ENCODE measurements around the gene DNHD1.

DNHD1 gene

DNA sequence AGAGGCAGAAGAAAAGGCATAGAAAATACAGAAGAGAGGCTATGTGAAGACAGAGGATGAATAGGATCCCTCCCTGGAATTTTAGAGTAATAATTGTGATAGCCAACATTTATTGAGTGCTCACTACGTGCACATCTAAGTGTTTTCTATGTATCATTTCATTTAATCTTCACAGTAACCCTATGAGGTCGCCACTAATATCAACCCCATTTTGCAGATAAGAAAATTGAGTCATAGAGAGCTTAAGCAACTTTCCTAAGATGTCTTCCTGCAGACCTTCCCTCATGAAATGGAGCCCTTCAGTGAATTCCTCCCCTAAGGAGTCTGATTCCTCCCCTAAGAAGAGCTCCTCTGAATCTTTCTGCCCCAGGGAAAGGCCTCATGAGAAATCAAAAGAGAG, 68.2 kb downstream of the DNHD1 start:
- no peak for DNase-seq (ENCODE audit: low spot score)

DNA sequence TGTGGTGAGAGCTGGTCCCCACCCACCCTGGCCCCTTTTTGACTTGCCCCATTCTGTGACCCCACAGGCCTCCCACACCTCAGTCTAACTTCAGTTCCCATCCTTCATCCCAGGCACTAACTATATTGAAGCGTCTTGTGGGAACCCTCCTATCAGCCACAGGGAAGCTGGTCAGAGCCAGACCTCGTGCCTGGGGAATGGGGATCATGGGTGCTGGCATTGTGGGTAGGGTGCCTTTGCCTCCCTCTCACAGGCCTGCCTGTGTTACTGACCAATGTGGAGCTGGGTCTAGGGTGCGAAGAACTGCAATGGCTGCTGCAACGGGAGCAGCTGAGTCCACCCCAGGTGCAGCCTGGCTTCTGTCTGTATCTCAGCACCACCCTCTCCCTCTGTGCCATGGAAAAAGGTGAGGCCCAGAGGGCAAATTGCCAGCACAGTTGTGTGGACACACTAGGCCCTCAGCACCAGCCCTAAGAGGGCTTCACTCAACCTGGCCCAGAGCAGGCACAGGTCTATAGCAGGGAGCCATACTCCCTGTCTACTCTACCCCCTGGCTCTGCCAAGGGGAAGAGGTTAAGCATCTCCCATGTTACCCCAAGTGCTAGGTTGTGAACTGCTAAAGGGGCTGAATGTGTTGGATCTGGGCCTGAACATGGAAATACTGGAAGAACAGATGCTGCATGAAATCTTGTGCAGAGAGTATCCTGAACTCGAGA, 69.1 kb downstream of the DNHD1 start:
- DNase-seq (ENCODE audit: low spot score): no peak

DNA sequence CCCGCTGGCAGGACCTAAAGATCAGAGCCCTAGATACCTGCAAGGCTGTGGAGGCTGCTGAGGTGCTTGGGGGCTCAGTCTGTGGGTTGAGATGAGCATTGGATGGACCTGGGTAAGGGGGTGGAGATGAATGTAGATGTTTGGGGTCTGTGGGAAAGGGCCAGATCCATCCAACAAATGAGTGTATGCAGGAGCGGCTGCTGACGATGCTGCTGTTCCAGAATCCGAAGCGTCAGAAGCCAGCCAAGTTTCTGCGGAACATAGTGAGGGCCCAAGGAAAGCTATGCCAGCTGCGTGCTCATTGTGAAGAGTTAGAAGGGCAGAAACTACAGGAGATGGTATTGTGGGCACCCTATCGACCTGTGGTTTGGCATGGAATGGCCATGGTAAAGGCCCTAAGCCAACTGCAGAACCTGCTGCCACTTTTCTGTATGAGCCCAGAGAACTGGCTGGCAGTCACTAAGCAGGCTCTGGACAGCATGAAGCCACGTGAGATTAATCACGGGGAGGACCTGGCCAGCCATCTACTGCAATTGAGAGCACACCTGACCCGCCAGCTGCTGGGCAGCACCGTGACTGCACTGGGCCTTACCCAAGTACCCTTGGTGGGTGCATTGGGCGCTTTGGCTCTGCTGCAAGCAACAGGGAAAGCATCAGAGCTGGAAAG, 69.8 kb downstream of the DNHD1 start:
- DNase-seq (ENCODE audit: low spot score): no peak

DNA sequence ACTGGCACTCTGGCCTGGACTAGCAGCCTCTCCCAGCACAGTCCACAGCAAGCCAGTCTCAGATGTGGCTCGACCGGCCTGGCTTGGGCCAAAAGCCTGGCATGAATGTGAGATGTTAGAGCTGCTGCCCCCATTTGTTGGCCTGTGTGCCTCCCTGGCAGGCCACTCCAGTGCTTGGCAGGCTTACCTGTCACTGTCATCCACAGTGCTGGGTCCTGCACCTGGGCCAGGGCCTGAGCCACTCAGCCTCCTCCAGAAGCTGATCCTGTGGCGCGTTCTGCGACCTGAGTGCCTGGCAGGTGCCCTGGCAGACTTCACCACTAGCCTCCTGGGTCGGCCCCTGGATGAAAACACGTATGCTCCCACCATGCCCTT, 70.3 kb downstream of the DNHD1 start:
- DNase-seq (ENCODE audit: low spot score): no peak

DNA sequence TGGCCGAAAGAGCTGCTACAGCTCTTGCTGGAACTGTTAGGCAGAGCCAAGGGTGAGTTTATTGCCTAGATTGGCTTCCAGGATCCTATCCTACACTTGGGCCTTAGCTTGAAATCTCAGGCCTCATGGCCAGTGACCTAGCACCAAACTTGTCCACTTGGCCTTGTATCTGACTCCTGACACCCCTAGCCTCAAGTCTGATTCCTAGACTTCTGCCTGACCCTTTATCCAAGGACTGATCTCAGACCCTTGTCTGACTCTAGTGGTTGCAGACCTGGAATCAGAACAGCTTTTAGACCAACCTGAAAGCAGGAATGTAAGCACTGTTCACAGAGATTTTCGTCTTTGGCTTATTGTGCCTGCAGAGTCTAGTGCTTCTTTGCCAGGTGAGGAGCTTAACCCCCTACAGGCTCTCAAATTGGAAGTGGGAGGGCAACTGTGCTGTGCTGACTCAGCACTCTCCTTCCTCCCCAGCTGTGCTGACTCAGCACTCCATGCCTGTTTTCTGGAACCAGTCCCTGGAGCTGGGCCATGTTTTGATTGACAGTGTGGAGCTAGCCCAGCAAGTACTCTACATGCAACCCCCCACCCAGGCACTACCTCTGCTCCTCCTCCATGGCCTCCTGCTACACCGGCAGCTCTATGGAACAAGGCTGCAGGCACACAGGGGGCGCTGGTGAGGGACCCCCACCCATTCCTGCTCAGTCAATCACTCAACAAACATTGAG, 71.3 kb downstream of the DNHD1 start:
- DNase-seq (ENCODE audit: low spot score): no peak

DNA sequence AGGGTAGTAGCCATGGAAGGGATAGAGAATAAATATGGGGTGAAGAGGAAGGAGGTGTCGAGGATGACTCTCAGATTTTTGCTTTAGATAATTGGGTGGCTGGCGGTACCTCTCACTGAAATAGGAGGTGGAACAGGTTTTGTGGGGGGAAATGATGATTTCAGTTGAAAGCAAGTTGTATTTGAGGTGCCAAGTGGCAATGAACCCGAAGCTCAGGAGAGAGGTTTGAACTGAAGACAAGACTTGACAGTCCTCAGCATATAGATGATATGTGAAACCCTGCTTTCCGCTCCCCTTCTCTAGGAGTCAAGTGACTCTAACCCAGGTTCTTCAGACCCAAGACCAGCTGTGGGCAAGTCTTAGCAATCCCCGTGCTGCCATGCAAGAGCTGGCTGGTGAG, 72.6 kb downstream of the DNHD1 start:
- no peak for DNase-seq (ENCODE audit: low spot score)

DNA sequence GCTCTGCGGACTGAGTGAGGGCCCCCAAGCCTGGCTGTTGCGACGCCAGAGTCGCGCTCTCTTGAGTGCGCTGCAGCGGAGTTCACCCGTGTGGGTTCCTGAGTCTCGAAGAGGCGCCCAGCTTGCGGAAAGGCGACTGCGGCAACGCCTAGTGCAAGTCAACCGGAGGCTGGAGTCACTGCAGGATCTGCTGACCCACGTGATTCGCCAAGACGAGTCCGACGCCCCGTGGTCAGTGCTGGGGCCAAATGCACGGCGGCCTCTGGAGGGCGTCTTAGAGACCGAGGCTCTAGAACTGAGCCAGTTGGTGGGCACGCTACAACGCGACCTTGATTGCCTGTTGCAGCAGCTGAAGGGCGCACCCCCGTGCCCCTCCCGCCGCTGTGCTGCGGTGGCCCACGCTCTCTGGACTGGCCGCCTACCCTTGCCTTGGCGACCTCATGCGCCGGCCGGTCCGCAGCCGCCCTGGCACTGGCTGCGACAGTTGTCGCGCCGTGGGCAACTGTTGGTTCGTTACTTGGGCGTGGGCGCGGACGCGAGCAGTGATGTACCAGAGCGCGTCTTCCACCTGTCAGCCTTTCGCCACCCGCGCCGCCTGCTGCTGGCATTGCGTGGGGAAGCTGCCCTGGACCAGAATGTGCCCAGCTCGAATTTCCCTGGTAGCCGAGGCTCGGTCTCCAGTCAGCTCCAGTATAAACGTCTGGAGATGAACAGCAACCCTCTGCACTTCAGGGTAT, 73.8 kb downstream of the DNHD1 start:
- no peak for DNase-seq (ENCODE audit: low spot score)

DNA sequence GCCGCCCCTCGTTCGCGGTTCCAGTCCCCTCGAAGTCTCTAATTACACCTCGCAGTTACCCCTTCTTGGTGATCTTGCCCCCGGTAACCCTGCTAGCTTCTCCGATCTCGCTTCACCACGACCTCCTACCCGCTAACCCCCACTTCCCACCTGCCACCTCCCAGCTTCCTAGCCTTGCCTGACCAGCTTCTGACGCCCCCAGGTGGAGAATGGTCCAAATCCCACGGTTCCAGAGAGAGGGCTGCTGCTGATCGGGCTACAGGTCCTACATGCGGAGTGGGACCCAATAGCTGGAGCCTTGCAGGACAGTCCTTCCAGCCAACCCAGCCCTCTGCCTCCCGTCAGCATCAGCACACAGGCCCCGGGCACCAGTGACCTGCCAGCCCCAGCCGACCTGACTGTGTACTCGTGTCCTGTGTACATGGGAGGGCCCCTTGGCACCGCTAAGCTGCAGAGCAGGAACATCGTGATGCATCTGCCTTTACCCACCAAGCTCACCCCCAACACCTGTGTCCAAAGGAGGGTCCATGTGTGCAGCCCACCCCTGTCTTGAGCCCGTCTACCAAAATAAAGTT, 74.4 kb downstream of the DNHD1 start:
- DNase-seq (ENCODE audit: low spot score): no peak

DNA sequence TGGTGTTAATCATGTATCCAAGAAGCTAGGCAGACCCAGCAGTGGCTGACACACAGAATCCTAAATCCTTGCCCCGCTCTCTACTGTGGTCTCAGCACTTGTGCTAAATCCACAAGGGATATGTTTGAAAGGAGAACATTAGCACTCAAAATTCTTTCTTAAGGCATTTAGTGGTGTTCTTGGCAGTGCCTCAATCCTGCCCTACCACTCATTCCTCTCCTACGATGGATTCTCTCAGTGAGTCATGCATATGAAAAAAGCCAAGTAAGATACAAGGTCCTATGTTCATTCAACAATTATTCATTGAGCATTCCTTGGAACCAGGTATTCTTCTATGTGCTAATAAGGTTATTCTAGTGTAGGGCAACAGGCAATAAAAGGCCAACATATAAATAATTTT, 75.1 kb downstream of the DNHD1 start:
- no peak for DNase-seq (ENCODE audit: low spot score)

DNA sequence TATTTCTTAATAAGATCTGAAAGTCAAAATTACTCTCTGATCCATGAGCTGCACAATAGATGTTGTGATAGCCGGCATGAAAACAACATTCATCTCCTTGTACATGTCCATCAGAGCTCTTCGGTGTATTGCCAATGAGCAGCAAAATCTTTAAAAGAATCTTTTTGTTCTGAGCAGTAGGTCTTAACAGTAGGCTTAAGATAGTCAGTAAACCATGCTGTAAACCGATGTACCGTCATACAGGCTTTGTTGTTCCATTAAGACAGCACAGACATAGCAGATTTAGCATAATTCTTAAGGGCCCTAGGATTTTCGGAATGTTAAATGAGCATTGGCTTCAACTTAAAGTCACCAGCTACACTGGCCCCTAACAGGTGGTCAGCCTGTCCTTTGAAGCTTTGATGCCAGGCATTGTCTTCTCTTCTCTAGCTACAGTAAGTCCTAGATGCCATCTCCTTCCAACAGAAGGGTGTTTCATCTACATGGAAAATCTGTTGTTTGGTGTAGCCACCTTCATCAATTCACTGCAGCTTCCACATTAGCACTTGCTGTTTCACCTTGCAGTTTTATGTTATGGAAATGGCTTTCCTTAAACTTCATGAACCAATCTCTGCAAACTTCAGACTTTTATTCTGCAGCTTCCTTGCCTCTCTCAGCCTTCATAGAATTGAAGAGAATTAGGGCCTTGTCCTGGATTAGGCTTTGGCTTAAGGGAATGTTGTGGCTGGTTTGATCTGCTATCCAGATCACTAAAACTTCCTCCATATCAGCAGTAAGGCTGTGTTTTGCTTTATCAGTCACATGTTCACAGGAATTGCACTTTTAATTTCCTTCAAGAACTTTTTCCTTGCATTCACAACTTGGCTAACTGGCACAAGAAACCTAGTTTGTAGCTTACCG, 78.0 kb downstream of the DNHD1 start:
- DNase-seq (ENCODE audit: low spot score): no peak

DNA sequence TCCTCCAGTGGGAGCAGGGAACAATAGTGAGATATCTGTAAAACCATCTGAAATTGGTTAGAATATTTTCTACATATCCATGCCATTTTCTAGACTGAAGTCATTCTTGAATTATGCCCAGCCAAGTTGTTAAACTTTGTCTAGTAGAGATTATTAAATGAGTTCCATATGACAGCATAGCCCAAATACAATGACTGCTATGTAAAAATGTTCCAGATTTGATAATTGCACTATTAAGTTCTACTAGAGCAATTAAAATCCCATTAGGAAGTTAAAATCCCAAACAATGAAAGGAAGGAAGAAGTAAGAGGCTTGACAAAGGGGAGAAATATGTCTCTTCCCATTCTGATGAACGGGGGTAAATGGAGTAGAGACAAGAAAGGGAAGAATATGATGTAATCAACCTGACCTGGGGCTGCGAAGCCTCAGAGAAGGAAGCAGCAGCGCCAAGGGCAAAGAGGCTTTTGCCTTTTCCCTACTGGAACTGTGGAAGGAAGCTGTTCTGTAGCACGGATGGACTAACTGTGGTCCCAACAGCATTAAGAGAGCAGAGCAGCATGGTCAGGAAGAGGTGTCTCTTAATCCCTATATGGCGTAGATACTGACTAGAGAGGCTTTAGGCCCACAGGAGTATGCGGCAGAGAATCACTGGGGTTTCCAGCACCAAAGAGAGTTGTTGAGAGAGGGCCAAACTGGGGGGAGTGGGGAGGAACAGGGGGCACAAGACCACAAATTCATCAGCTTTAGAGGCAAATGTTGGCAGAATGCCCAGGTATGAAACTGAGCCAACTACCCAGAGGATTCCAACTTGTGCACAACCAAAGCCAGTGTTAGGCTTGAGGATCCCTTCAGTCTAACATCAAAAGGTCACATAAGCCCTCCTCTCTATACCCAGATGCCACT, 79.6 kb downstream of the DNHD1 start:
- DNase-seq (ENCODE audit: low spot score): no peak

DNA sequence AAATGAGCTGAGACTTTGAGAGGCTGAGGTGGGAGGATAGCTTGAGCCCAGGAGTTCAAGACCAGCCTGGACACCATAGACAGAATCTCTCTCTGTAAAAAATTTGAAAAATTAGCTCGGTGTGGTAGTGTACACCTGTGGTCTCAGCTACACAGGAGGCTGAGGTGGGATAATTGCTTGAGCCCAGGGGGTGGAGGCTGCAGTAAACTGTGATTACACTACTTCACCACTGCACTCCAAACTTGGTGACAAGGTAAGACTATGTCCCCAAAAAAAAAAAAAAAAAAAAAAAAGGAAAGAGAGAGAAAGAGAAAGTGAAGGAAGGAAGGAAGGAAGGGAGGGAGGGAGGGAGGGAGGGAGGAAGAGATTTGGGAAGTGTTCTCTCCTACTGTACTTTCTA, 81.1 kb downstream of the DNHD1 start:
- no peak for DNase-seq (ENCODE audit: low spot score)

DNA sequence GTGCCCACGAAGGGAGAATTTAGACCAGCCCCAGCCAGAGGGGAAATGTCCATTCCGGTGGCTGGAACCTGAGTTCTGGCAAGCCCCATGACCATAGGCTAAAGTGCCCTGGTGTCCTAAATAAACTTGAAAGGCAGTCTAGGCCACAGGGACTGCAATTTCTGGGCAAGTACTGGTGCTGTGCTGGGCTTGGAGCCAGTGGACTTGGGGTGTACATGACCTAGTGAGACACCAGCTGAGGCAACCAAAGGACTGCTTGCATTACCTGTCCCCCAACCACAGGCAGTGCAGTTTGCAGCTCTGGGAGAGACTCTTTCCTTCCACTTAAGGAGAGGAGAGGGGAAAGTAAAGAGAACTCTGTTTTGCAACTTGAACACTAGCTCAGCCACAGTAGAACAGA, 82.6 kb downstream of the DNHD1 start:
- DNase-seq (ENCODE audit: low spot score): no peak

DNA sequence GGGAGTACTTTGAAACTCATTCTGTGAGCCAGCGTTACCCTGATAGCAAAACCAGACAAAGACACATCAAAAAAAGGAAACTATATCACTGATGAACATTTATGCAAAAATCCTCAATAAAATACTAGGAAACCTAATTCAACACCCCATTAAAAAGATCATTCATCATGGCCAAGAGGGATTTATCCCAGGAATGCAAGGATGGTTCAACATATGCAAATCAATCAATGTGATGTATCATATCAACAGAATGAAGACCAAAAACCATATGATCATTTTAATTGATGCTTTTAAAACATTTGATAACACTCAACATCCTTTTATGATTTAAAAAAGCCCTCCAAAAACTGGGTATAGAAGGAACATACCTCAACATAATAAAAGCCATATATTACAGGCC, 86.5 kb downstream of the DNHD1 start:
- no peak for DNase-seq (ENCODE audit: low spot score)

DNA sequence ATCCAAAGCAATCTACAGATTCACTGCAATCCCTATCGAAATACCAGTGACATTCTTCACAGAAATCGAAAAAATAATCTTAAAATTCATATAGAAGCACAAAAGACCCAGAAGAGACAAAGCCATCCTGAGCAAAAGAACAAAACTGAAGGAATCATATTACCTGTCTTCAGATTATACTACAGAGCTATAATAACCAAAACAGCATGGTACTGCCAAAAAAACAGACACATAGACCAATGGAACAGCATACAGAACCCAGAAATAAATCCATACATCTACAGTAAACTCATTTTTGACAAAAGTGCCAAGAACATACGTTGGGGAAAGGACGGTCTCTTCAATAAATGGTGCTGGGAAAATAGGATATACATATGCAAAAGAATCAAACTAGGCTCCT, 87.4 kb downstream of the DNHD1 start:
- no peak for DNase-seq (ENCODE audit: low spot score)

DNA sequence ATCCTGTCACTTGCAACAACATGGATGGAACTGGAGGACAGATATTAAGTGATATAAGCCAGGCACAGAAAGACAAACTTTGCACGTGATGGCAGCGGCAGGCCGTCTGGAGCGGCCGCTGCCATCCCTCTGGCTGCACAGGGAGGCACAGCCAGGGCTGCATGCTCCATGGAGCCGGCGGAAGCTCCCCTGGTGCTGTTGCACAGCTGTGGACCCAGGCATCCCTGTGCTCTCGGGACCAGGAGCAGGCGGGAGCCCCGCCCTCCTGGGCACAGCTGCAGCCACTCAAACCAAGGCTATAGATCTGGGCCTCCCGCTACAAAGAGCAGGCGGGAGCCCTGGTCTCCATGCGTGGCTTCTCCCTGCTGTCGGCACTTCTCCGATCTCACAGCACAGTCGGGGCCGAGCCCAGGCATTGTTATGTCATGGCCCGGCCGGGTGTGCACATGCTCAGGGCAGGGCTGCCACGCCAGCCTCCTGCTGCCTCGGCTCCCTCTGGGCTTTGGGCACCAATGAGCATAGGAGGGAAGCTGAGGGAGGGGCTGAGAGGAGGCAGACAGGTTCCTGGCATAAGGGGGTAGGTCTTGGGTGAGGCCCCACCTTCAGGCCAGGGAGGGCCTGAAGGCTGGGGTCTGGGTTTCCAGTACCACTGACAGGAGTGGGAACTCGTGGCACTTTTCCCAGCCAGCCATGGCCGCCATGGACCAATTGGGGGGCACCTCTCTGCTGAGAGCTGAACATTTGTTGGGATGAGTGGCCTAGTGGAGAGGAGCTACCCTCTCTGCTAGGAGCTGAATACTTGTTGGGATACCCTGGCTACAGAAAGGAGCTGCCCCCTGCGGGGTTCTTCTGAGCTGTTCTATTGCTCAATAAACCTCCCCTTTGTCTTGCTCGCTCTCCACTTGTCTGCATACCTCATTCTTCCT, 89.6 kb downstream of the DNHD1 start:
- no peak for DNase-seq (ENCODE audit: low spot score)

DNA sequence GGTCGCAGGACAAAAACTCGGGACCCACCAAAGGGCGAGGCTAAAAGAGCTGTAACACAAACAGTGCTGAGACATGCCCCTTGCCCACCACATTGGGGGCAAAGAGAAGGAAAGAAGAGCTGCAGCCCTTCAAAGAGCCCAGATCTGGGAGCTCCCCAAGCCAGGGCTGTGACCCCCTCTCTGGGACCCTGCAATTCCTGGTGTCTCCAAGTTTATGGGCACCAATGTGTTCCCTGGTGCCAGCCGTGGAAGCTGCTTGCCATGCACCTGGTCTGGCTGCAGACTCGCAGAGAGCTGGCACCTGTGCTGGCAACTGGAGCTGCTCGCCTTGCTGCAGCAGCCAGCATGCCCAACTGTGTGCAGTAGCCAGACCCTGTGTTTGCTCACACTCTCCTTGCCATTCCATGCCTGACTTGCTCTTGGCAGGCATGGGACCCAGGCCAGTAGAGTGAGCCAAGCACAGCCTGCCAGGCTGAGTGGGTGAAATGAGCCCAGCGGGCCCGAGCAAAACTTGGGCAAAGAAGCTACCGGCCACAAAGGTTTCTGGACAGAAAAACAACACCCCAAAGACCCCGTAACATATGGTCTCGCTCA, 90.4 kb downstream of the DNHD1 start:
- no peak for DNase-seq (ENCODE audit: low spot score)

DNA sequence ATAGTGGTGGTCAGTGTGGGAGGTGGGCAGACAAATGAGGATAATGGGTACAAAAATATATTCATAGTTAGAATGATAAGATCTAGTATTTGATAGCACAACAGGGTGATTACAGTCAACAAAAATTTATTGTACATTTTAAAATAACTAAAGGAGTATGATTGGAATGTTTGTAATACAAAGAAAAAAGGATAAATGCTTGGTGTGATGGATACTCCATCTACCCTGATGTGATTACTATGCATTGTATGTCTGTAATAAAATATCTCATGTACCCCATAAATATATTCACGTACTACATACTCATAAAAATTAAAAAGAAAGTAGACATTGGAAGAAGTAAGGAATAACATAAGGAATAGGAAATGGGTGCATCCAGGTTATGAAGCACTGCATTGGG, 90.9 kb downstream of the DNHD1 start:
- DNase-seq (ENCODE audit: low spot score): no peak

Data from HuH-7.5 (cell line).